Prostate gland (tissue), 2 donors: ENCODE results near the gene HOXA5.
A peak's percentile ranks its signal among the peaks of the same experiment; 100 is the strongest.

Experiments
- CTCF ChIP-seq, 4 experiments: fragments of 200-600 bp in 2 of 4; fragments of 450-650 bp in 2 of 4; sonication (generic) in 2 of 4; IDR thresholded peaks; 1 replicate in 3 of 4; 2 replicates in 1 of 4; pipeline ENCODE4 v1.5.1; 2016 to 2019; ENCODE audit warnings: antibody characterized with exemption in 4 of 4, mild to moderate bottlenecking in 2 of 4, moderate library complexity in 2 of 4
- POLR2A ChIP-seq: fragments of 450-650 bp; IDR thresholded peaks from one replicate; pipeline ENCODE4 v1.6.1; 2016; ENCODE audit warnings: antibody characterized with exemption, mild to moderate bottlenecking
- POLR2AphosphoS5 ChIP-seq: sonication (generic); formaldehyde crosslinking; IDR thresholded peaks from one replicate; pipeline ENCODE4 v1.6.1; 2017; ENCODE audit warnings: antibody characterized with exemption

DNA sequence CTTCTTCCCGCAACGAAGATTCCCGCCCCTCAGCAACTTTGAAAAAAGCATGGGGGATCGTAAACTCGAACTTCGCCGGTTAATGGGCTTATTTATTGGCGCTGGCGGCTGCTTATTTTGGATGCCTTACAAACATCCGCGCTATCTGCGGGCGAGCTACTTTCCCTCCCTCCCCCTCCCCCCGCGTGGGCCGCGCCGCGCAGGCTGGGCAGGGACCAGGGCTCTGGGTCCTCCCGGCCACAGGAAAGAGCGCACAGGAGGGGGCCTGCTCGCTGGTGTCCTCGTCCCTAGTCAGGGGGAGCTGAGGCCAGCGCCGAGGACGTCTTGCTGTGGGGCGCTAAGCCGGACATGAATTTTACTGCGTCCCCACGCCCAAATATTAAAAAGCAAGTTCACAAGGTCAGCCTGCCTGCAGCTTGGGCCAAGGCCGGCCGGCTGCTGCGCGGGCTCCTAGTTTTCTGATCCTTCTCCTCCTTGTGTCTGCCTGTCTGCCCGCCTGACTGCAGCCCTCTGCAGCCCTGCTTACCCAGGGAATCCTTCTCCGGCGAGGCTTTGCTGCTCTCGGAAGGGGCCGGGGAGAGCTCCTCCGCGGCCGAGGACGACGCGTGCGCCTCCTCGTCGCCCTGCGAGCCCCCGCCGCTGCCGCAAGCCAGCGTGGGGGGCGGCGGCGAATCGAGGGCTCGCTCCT, 29.5 kb upstream of the HOXA5 start:
- peak; percentile 68 for TF ChIP-seq POLR2A
- TF ChIP-seq CTCF (IDR thresholded peaks at IDR 0.05): peak in 1 of 4 experiments; percentile 13
- TF ChIP-seq POLR2AphosphoS5: peak; percentile 87
